NCI-H82 (cell line): Measurements from ENCODE around the gene DRGX.

Experiments used
- DNase-seq: peaks from one replicate; lab custom pipeline; 2025; lab: John Stamatoyannopoulos, UW

Gene DRGX

GRCh38 chr10:49361735-49362568 lies 33.9 kb downstream of the DRGX start:
- DNase-seq = no peak

DNA sequence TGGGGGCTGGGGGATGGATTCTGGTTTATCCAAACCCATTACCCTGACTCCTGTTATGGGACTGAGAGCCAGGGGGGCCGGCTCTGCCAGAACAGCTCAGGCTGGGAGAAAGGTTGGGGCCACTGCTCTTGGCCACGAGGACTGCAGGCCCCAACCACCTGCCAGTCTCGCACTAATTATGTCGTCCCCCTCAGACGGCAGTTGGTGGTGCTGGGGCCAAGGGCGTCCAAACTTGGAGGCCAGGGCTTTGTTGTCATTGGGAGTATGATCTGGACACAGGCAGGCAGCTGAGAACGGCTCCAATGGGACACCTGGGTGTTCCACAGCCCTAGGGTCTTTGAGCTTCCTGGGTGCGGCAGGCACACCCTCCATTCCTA lies 34.7 kb downstream of the DRGX start:
- DNase-seq = no peak

GRCh38 chr10:49360271-49361177 lies 35.4 kb downstream of the DRGX start:
- DNase-seq = no peak

- DNase-seq = peak; percentile 34
Observed at GRCh38 chr10:49359349-49360270, 36.3 kb downstream of the DRGX start.

- DNase-seq = no peak
Observed at GRCh38 chr10:49357910-49358309, 38.0 kb downstream of the DRGX start.

- no peak for DNase-seq
Observed at GRCh38 chr10:49356944-49357343, 38.9 kb downstream of the DRGX start.

DNA sequence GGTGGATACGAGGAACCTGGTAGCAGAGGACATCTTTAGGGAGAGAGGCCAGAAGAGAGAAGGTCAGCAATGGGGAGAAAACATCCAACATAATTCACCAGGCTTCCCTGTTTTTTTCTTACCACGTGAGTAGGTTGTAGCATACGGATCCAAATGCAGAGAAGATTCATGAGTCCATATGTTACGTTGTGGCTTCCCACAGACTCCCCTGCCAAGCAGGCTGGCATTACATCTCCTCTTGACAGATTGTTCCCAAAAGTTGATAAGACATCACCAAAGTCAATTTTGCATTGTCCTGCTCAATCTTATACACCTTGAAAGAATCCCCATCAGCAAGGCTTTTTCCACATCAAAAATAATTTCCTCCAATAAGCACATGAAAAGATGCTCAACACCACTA lies 39.7 kb downstream of the DRGX start:
- no peak for DNase-seq

- no peak for DNase-seq
Observed at GRCh38 chr10:49355221-49355620, 40.7 kb downstream of the DRGX start.

DNA sequence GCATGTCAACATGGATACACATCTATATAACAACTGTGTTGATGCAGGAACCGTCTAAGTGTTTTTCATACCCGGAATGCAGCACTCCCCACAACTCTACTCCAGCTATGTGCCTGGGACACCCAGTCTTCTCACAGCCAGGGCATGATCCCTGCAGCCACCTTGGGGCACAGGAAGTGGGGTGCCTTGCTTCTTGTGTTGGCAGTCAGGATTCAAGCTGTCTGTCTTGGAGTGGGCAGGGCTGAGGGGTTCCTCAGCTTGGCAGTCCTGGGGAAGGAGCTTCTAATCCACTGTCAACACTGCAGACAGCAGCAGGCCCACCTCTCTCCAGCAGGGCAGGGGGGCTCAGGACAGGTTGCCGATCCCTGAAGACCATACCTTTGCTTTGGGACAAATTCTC lies 41.3 kb downstream of the DRGX start:
- no peak for DNase-seq

DNA sequence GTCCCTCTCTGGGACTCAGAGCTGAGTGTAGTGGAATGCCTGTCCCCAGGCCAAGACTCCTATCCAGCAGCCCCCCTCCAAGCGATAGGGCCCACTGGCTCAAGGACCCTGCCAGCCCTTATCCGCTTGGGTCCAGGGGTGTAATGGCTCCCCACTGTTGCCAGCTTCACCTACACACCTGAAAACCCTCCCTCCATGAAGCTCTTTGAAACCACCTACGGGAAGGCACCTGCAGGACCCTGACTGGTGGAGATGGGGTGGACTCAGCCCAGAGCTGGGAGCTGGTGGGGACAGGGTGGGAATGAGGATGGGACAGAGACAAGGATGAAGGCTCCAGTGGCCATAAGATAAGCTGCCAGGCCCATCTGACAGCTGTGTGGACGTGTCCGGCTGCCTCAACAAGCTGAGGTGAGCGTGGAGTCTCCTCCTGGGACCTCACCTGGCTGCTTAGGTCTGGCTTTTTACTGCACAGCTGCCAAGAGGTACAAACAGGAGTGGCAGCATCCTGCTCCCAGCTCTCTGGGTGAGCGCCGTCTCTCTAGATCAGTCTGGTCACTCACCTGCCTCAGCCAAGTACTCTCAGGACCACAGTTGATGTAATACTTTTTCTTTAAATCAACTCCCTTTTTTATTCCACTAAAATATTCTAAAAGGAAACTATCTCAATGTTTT lies 41.9 kb downstream of the DRGX start:
- DNase-seq = no peak

GRCh38 chr10:49353026-49353894 lies 42.6 kb downstream of the DRGX start:
- DNase-seq = no peak

- no peak for DNase-seq
Observed at GRCh38 chr10:49352323-49352722, 43.6 kb downstream of the DRGX start.

DNA sequence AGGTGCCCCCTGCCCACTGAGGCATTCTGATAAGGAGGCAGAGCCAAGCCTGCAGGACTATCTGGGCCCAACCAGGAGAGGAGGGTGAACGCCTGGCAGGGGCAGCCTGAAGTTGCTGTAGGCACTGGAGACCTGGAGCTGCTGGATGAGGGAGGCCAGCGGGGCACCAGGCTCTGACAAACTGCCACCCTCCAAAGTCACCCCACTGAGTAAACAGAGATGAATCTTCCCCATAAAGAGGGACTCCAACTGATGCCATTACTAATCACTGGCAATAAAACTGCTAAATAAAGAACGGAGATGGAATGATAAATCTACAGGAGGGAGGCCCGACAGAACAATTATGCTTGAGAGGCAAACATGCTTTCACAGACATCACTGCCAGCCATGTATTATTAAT lies 44.2 kb downstream of the DRGX start:
- no peak for DNase-seq

GRCh38 chr10:49350846-49351532 lies 44.9 kb downstream of the DRGX start:
- no peak for DNase-seq

GRCh38 chr10:49350138-49350537 lies 45.8 kb downstream of the DRGX start:
- DNase-seq = no peak

GRCh38 chr10:49349390-49349789 lies 46.5 kb downstream of the DRGX start:
- DNase-seq = no peak

GRCh38 chr10:49348593-49348992 lies 47.3 kb downstream of the DRGX start:
- no peak for DNase-seq

GRCh38 chr10:49347827-49348226 lies 48.1 kb downstream of the DRGX start:
- no peak for DNase-seq

GRCh38 chr10:49347342-49347741 lies 48.5 kb downstream of the DRGX start:
- DNase-seq = no peak

- no peak for DNase-seq
Observed at GRCh38 chr10:49344840-49345239, 51.0 kb downstream of the DRGX start.
